Prostate gland (tissue), 2 donors: ENCODE data around the gene RITA1.

ENCODE experiments used
- CTCF ChIP-seq, 4 experiments: fragments of 200-600 bp in 2 of 4; fragments of 450-650 bp in 2 of 4; sonication (generic) in 2 of 4; IDR thresholded peaks; 1 replicate in 3 of 4; 2 replicates in 1 of 4; pipeline ENCODE4 v1.5.1; 2016 to 2019; ENCODE audit warnings: antibody characterized with exemption in 4 of 4, mild to moderate bottlenecking in 2 of 4, moderate library complexity in 2 of 4
- POLR2A ChIP-seq: fragments of 450-650 bp; IDR thresholded peaks from one replicate; pipeline ENCODE4 v1.6.1; 2016; ENCODE audit warnings: antibody characterized with exemption, mild to moderate bottlenecking

- TF ChIP-seq CTCF (IDR thresholded peaks at IDR 0.05) = no peak
- no peak for TF ChIP-seq POLR2A
These were observed 30.5 kb downstream of the RITA1 start for GRCh38 chr12:113216027-113216426.
